ENCODE measurements around the gene USP5.
"Not testable (repeated sequence)": the region's sequence is repeated elsewhere in the genome, so short reads cannot be mapped to it uniquely, and the experiment has no call there.

The USP5 gene

GRCh38 chr12:6883252-6883651 is 31.3 kb downstream of the USP5 start:
- Histone ChIP-seq H3K27me3 (ENCODE audit: low read length) (no peaks in the 10 kb centered on the region), H3K4me2 (ENCODE audit: low read depth, low read length, poor library complexity, severe bottlenecking) (no peak overlapping the region), H3K79me2 (ENCODE audit: insufficient read depth, low read length) (no peaks in the 10 kb centered on the region), H3K9me3 (ENCODE audit: insufficient read depth, low read length) (no peaks in the 10 kb centered on the region), H3F3A (ENCODE audit: insufficient read depth) (no peaks in the 10 kb centered on the region), H4K20me1 (ENCODE audit: low read depth, low read length) (no peaks in the 10 kb centered on the region), H3K36me3 (ENCODE audit: low read length) (no peaks in the 10 kb centered on the region), H3K4me3 (ENCODE audit: insufficient read depth, low read length, poor library complexity, severe bottlenecking) (no peak overlapping the region), H3K27ac (ENCODE audit: low read depth, low read length) (no peak overlapping the region), H3K9ac (ENCODE audit: low read length) (no peak overlapping the region), H2AFZ (ENCODE audit: low read depth, low read length, severe bottlenecking) (no peak overlapping the region), H3K9me2 (replicated peaks; ENCODE audit: insufficient read depth, low read length) (no peaks in the 10 kb centered on the region)
- TF ChIP-seq EZH2phosphoT487 (conservative IDR thresholded peaks at IDR 0.05; ENCODE audit: low read length) (no peak), CTCF (IDR thresholded peaks at IDR 0.05; ENCODE audit: insufficient read depth, low read length, poor library complexity, severe bottlenecking) (no peak)

GRCh38 chr12:6883683-6884082 is 31.7 kb downstream of the USP5 start:
- Histone ChIP-seq H3K27me3 (ENCODE audit: low read length) (no peaks in the 10 kb centered on the region), H3K36me3 (ENCODE audit: low read length) (no peaks in the 10 kb centered on the region), H3K27ac (ENCODE audit: low read depth, low read length) (no peak overlapping the region), H3K9ac (ENCODE audit: low read length) (no peak overlapping the region), H3F3A (ENCODE audit: insufficient read depth) (peaks cover 4% of the 10 kb centered on the region; the same call in 1 of the 2 replicates), H4K20me1 (ENCODE audit: low read depth, low read length) (no peaks in the 10 kb centered on the region), H3K4me2 (ENCODE audit: low read depth, low read length, poor library complexity, severe bottlenecking) (no peak overlapping the region), H3K79me2 (ENCODE audit: insufficient read depth, low read length) (no peaks in the 10 kb centered on the region), H3K9me2 (replicated peaks; ENCODE audit: insufficient read depth, low read length) (no peaks in the 10 kb centered on the region), H2AFZ (ENCODE audit: low read depth, low read length, severe bottlenecking) (no peak overlapping the region), H3K4me3 (ENCODE audit: insufficient read depth, low read length, poor library complexity, severe bottlenecking) (no peak overlapping the region), H3K9me3 (ENCODE audit: insufficient read depth, low read length) (no peaks in the 10 kb centered on the region)
- no peak for TF ChIP-seq EZH2phosphoT487 (conservative IDR thresholded peaks at IDR 0.05; ENCODE audit: low read length)
- TF ChIP-seq CTCF (IDR thresholded peaks at IDR 0.05; ENCODE audit: insufficient read depth, low read length, poor library complexity, severe bottlenecking), result no peak

- Histone ChIP-seq H3K79me2 (ENCODE audit: insufficient read depth, low read length) (no peaks in the 10 kb centered on the region), H3K4me2 (ENCODE audit: low read depth, low read length, poor library complexity, severe bottlenecking) (no peak overlapping the region), H3K27me3 (ENCODE audit: low read length) (no peaks in the 10 kb centered on the region), H3K36me3 (ENCODE audit: low read length) (no peaks in the 10 kb centered on the region), H3F3A (ENCODE audit: insufficient read depth) (peaks cover 9% of the 10 kb centered on the region), H3K9me3 (ENCODE audit: insufficient read depth, low read length) (no peaks in the 10 kb centered on the region), H4K20me1 (ENCODE audit: low read depth, low read length) (no peaks in the 10 kb centered on the region), H3K27ac (ENCODE audit: low read depth, low read length) (no peak overlapping the region), H2AFZ (ENCODE audit: low read depth, low read length, severe bottlenecking) (no peak overlapping the region), H3K9ac (ENCODE audit: low read length) (no peak overlapping the region), H3K4me3 (ENCODE audit: insufficient read depth, low read length, poor library complexity, severe bottlenecking) (no peak overlapping the region), H3K9me2 (replicated peaks; ENCODE audit: insufficient read depth, low read length) (no peaks in the 10 kb centered on the region)
- no peak for TF ChIP-seq CTCF (IDR thresholded peaks at IDR 0.05; ENCODE audit: insufficient read depth, low read length, poor library complexity, severe bottlenecking)
- TF ChIP-seq EZH2phosphoT487 (conservative IDR thresholded peaks at IDR 0.05; ENCODE audit: low read length), result no peak
Observed at GRCh38 chr12:6884539-6884938, 32.6 kb downstream of the USP5 start.

- H3K9ac ChIP-seq (ENCODE audit: low read length); H3K9me2 ChIP-seq (replicated peaks; ENCODE audit: insufficient read depth, low read length): not testable (repeated sequence)
Observed at GRCh38 chr12:6886206-6886999, 34.5 kb downstream of the USP5 start.

More at GRCh38 chr12:6886206-6886999, 34.5 kb downstream of the USP5 start:
- peaks cover 12% of the 10 kb centered on the region for H3F3A ChIP-seq (ENCODE audit: insufficient read depth)
- H2AFZ ChIP-seq (ENCODE audit: low read depth, low read length, severe bottlenecking); H3K27me3 ChIP-seq (ENCODE audit: low read length); H3K36me3 ChIP-seq (ENCODE audit: low read length); H3K4me3 ChIP-seq (ENCODE audit: insufficient read depth, low read length, poor library complexity, severe bottlenecking); H3K9me3 ChIP-seq (ENCODE audit: insufficient read depth, low read length); H4K20me1 ChIP-seq (ENCODE audit: low read depth, low read length); H3K4me2 ChIP-seq (ENCODE audit: low read depth, low read length, poor library complexity, severe bottlenecking); H3K79me2 ChIP-seq (ENCODE audit: insufficient read depth, low read length); H3K27ac ChIP-seq (ENCODE audit: low read depth, low read length): not testable (repeated sequence)
